Measurements from ENCODE around the gene SGCD. TPM values are rescaled to one million over a fixed set of nuclear protein-coding genes. Genes with fewer than 3 reads are reported as not detected.

Gene SGCD
- total and polyA plus RNA-seq, 9 of the 15 experiments (the other 6 are each of a cell fraction or from before 2014, with no cell fraction given), result not detected

DNA sequence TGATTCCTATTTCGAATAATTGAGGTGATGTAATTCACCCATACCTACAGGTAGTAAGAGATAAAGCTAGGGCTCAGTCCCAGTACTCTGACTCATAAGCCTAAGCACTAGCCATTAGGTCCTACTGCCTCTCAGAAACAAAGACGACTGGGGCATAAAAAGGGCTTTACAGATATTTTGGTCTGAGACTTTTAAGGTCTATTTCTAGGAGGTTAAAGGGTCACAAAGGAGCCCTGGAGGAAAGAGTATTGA is 69.8 kb downstream of the SGCD start (continued):
- TF ChIP-seq, protein P1, sequence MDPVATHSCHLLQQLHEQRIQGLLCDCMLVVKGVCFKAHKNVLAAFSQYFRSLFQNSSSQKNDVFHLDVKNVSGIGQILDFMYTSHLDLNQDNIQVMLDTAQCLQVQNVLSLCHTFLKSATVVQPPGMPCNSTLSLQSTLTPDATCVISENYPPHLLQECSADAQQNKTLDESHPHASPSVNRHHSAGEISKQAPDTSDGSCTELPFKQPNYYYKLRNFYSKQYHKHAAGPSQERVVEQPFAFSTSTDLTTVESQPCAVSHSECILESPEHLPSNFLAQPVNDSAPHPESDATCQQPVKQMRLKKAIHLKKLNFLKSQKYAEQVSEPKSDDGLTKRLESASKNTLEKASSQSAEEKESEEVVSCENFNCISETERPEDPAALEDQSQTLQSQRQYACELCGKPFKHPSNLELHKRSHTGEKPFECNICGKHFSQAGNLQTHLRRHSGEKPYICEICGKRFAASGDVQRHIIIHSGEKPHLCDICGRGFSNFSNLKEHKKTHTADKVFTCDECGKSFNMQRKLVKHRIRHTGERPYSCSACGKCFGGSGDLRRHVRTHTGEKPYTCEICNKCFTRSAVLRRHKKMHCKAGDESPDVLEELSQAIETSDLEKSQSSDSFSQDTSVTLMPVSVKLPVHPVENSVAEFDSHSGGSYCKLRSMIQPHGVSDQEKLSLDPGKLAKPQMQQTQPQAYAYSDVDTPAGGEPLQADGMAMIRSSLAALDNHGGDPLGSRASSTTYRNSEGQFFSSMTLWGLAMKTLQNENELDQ (CRISPR knock-in tag; IDR thresholded peaks at IDR 0.05; ENCODE audit: borderline replicate concordance), result no peak
- no peak for TF ChIP-seq ZNF184 (CRISPR knock-in tag; IDR thresholded peaks at IDR 0.05)
- no peak for TF ChIP-seq BHLHE40 (IDR thresholded peaks at IDR 0.05; ENCODE audit: low read length)
- no peak for TF ChIP-seq NR2C1 (IDR thresholded peaks at IDR 0.05)
- no peak for TF ChIP-seq NR2C1 (tag; IDR thresholded peaks at IDR 0.05)
- TF ChIP-seq, protein P2, sequence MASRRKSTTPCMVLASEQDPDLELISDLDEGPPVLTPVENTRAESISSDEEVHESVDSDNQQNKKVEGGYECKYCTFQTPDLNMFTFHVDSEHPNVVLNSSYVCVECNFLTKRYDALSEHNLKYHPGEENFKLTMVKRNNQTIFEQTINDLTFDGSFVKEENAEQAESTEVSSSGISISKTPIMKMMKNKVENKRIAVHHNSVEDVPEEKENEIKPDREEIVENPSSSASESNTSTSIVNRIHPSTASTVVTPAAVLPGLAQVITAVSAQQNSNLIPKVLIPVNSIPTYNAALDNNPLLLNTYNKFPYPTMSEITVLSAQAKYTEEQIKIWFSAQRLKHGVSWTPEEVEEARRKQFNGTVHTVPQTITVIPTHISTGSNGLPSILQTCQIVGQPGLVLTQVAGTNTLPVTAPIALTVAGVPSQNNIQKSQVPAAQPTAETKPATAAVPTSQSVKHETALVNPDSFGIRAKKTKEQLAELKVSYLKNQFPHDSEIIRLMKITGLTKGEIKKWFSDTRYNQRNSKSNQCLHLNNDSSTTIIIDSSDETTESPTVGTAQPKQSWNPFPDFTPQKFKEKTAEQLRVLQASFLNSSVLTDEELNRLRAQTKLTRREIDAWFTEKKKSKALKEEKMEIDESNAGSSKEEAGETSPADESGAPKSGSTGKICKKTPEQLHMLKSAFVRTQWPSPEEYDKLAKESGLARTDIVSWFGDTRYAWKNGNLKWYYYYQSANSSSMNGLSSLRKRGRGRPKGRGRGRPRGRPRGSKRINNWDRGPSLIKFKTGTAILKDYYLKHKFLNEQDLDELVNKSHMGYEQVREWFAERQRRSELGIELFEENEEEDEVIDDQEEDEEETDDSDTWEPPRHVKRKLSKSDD (conservative IDR thresholded peaks at IDR 0.05; ENCODE audit: low read length), result no peak
- TF ChIP-seq, protein P3, sequence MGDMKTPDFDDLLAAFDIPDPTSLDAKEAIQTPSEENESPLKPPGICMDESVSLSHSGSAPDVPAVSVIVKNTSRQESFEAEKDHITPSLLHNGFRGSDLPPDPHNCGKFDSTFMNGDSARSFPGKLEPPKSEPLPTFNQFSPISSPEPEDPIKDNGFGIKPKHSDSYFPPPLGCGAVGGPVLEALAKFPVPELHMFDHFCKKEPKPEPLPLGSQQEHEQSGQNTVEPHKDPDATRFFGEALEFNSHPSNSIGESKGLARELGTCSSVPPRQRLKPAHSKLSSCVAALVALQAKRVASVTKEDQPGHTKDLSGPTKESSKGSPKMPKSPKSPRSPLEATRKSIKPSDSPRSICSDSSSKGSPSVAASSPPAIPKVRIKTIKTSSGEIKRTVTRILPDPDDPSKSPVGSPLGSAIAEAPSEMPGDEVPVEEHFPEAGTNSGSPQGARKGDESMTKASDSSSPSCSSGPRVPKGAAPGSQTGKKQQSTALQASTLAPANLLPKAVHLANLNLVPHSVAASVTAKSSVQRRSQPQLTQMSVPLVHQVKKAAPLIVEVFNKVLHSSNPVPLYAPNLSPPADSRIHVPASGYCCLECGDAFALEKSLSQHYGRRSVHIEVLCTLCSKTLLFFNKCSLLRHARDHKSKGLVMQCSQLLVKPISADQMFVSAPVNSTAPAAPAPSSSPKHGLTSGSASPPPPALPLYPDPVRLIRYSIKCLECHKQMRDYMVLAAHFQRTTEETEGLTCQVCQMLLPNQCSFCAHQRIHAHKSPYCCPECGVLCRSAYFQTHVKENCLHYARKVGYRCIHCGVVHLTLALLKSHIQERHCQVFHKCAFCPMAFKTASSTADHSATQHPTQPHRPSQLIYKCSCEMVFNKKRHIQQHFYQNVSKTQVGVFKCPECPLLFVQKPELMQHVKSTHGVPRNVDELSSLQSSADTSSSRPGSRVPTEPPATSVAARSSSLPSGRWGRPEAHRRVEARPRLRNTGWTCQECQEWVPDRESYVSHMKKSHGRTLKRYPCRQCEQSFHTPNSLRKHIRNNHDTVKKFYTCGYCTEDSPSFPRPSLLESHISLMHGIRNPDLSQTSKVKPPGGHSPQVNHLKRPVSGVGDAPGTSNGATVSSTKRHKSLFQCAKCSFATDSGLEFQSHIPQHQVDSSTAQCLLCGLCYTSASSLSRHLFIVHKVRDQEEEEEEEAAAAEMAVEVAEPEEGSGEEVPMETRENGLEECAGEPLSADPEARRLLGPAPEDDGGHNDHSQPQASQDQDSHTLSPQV (IDR thresholded peaks at IDR 0.05), result no peak
- no peak for TF ChIP-seq POLR2G (IDR thresholded peaks at IDR 0.05; ENCODE audit: low read depth, low read length)
- TF ChIP-seq SRSF1 (IDR thresholded peaks at IDR 0.05; ENCODE audit: low read depth, low read length), result no peak
- TF ChIP-seq, protein P4, sequence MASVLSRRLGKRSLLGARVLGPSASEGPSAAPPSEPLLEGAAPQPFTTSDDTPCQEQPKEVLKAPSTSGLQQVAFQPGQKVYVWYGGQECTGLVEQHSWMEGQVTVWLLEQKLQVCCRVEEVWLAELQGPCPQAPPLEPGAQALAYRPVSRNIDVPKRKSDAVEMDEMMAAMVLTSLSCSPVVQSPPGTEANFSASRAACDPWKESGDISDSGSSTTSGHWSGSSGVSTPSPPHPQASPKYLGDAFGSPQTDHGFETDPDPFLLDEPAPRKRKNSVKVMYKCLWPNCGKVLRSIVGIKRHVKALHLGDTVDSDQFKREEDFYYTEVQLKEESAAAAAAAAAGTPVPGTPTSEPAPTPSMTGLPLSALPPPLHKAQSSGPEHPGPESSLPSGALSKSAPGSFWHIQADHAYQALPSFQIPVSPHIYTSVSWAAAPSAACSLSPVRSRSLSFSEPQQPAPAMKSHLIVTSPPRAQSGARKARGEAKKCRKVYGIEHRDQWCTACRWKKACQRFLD (CRISPR knock-in tag; IDR thresholded peaks at IDR 0.05), result no peak
- TF ChIP-seq, protein P5, sequence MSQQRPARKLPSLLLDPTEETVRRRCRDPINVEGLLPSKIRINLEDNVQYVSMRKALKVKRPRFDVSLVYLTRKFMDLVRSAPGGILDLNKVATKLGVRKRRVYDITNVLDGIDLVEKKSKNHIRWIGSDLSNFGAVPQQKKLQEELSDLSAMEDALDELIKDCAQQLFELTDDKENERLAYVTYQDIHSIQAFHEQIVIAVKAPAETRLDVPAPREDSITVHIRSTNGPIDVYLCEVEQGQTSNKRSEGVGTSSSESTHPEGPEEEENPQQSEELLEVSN (IDR thresholded peaks at IDR 0.05; ENCODE audit: borderline replicate concordance in 1 of 2, extremely low read depth in 1 of 2, insufficient read depth in 1 of 2, insufficient read length in 1 of 2, low read depth in 1 of 2, low read length in 1 of 2, poor library complexity in 1 of 2, severe bottlenecking in 1 of 2), result no peak
- TF ChIP-seq SAFB2 (IDR thresholded peaks at IDR 0.05; ENCODE audit: borderline replicate concordance, low read depth, low read length, severe bottlenecking), result no peak
- no peak for TF ChIP-seq ZNF699 (CRISPR knock-in tag; IDR thresholded peaks at IDR 0.05; ENCODE audit: insufficient replicate concordance)
- TF ChIP-seq ZNF57 (CRISPR knock-in tag; IDR thresholded peaks at IDR 0.05), result no peak
- TF ChIP-seq MAFG (tag; conservative IDR thresholded peaks at IDR 0.05), result no peak
- no peak for TF ChIP-seq MED1 (CRISPR knock-in tag; IDR thresholded peaks at IDR 0.05; ENCODE audit: borderline replicate concordance)
- TF ChIP-seq ZBTB1 (CRISPR knock-in tag; IDR thresholded peaks at IDR 0.05; ENCODE audit: borderline replicate concordance, low read depth), result no peak
